Stomach smooth muscle (tissue), 2 donors: ENCODE data around the gene ERBB4.

ENCODE experiments used
- H3K27ac ChIP-seq: one replicate; pipeline ENCODE4 v1.7.0; 2013; ENCODE audit warnings: mild to moderate bottlenecking, low read length, inconsistent platforms
- H3K27me3 ChIP-seq, 2 donors: one replicate each; pipeline ENCODE4 v1.7.0; 2013; ENCODE audit warnings: low read length in 2 of 2; ENCODE audit not compliant: insufficient read depth in 2 of 2, control insufficient read depth in 1 of 2
- H3K36me3 ChIP-seq, 2 donors: one replicate each; pipeline ENCODE4 v1.7.0; 2013; ENCODE audit warnings: low read length in 2 of 2; ENCODE audit not compliant: control insufficient read depth in 2 of 2, insufficient read depth in 2 of 2
- H3K4me1 ChIP-seq: one replicate; pipeline ENCODE4 v1.7.0; 2013; ENCODE audit warnings: low read length; ENCODE audit not compliant: control insufficient read depth, insufficient read depth
- H3K4me3 ChIP-seq, 2 donors: one replicate each; pipeline ENCODE4 v1.7.0; 2013; ENCODE audit warnings: low read length in 2 of 2
- H3K9ac ChIP-seq, 2 donors: one replicate each; pipeline ENCODE4 v1.7.0; 2013; ENCODE audit warnings: low read length in 2 of 2, mild to moderate bottlenecking in 1 of 2
- H3K9me3 ChIP-seq, 2 donors: one replicate each; pipeline ENCODE4 v1.7.0; 2013; ENCODE audit warnings: low read length in 2 of 2; ENCODE audit not compliant: control insufficient read depth in 2 of 2
- donor health status: healthy.
- donor health status: Pancreatic carcinoma.

Gene ERBB4

DNA sequence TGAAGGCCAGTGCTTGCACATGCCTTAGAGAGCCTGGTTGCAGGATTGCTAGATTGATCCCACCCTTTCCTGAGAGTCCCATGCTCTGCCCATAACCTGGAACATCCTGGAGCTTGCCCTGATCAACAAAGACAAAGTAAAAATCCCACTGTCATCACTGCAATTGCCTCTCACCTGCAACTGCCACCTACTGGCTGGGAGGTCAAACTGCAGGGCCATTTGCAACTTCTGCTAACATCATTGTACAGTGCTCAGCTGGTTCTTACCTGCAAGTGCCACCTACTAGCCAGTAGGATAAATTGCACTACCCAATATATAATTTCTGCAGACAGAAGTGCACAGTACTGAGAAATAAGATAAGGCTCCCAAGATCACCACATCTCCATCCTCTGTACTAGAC, 1034.7 kb downstream of the ERBB4 start:
- Histone ChIP-seq H3K4me1 (no peaks in the 10 kb centered on the region), H3K9ac (no peak overlapping the region), H3K27me3 (no peaks in the 10 kb centered on the region), H3K27ac (no peak overlapping the region), H3K36me3 (no peaks in the 10 kb centered on the region), H3K4me3 (no peak overlapping the region), H3K9me3 (no peaks in the 10 kb centered on the region)

GRCh38 chr2:211503198-211503597, 1035.4 kb downstream of the ERBB4 start:
- Histone ChIP-seq H3K9ac (no peak overlapping the region), H3K9me3 (no peaks in the 10 kb centered on the region), H3K27me3 (no peaks in the 10 kb centered on the region), H3K36me3 (no peaks in the 10 kb centered on the region), H3K4me3 (no peak overlapping the region), H3K4me1 (no peaks in the 10 kb centered on the region), H3K27ac (no peak overlapping the region)

GRCh38 chr2:211498551-211499205, 1039.9 kb downstream of the ERBB4 start:
- Histone ChIP-seq H3K4me3 (no peak overlapping the region), H3K27me3 (no peaks in the 10 kb centered on the region), H3K27ac (no peak overlapping the region), H3K36me3 (no peaks in the 10 kb centered on the region), H3K9ac (no peak overlapping the region), H3K4me1 (no peaks in the 10 kb centered on the region), H3K9me3 (no peaks in the 10 kb centered on the region)

DNA sequence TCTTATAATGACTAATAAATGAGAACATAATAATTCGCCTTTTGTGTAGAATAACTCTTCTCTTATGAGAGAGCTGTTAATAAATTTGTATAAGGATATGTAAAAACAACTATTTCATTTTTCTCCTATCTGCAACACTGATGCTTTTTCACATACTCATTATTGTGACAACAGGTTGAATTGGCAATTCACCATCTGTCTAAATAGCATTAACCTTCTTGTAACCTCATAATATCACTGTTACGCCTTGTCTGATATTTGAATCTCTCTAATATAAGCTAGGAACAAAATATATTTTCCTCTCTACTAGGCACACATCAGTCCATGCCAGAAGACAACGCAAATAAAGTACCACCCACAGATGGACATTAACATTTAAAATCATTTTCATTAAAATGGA, 1043.3 kb downstream of the ERBB4 start:
- no peaks in the 10 kb centered on the region for H3K27me3 ChIP-seq
- H3K4me3 ChIP-seq: no peak overlapping the region
- H3K9ac ChIP-seq: no peak overlapping the region
- no peak overlapping the region for H3K27ac ChIP-seq
- H3K36me3 ChIP-seq: no peaks in the 10 kb centered on the region
- no peaks in the 10 kb centered on the region for H3K9me3 ChIP-seq
- H3K4me1 ChIP-seq: no peaks in the 10 kb centered on the region

DNA sequence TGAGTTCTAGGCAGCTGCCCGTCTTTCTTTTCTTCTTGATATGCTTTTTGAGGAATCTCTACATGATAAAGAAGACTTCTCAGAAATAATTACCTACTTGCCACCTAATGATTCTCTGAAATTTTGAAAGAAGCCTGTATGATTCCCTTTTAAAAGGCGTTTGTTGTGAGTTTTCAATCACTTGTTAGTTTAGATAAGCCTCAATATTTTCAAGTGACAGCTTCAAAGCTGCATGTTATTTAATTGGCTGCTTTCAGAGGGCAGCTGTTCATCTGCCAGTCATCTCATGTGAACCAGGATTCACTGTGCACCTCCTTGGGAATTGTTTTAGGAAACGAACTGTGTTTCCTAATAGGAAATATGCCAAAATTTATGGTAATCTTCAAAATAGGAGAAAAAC, 1044.1 kb downstream of the ERBB4 start:
- Histone ChIP-seq H3K27ac (no peak overlapping the region), H3K4me3 (no peak overlapping the region), H3K36me3 (no peaks in the 10 kb centered on the region), H3K9ac (no peak overlapping the region), H3K27me3 (no peaks in the 10 kb centered on the region), H3K4me1 (no peaks in the 10 kb centered on the region), H3K9me3 (no peaks in the 10 kb centered on the region)

GRCh38 chr2:211494085-211494484, 1044.5 kb downstream of the ERBB4 start:
- H3K4me1 ChIP-seq: no peaks in the 10 kb centered on the region
- no peaks in the 10 kb centered on the region for H3K9me3 ChIP-seq
- H3K27ac ChIP-seq: no peak overlapping the region
- H3K27me3 ChIP-seq: no peaks in the 10 kb centered on the region
- no peak overlapping the region for H3K9ac ChIP-seq
- H3K4me3 ChIP-seq: no peak overlapping the region
- H3K36me3 ChIP-seq: no peaks in the 10 kb centered on the region

DNA sequence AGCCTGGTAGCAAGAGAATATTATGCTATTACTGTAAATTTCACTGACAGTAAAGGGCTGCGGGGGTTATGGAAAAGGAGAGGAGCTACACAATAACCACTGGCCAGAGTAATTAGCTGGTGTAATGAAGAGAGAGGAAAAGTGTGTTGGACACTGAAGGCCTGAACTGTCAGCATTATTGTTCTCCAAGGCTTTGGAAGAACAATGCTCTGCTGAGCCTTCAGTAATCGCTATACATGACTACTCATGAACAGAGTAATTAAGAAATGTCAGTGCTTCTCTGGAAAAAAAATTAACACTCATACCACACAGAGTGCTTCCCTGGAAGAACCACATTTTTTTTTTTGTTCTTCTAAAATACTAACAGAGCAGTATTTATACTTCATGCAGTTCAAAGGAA, 1050.9 kb downstream of the ERBB4 start:
- no peak overlapping the region for H3K9ac ChIP-seq
- H3K27ac ChIP-seq: no peak overlapping the region
- H3K4me1 ChIP-seq: no peaks in the 10 kb centered on the region
- no peaks in the 10 kb centered on the region for H3K9me3 ChIP-seq
- H3K27me3 ChIP-seq: no peaks in the 10 kb centered on the region
- H3K36me3 ChIP-seq: no peaks in the 10 kb centered on the region
- no peak overlapping the region for H3K4me3 ChIP-seq

GRCh38 chr2:211479536-211480150, 1059.0 kb downstream of the ERBB4 start:
- no peaks in the 10 kb centered on the region for H3K27me3 ChIP-seq
- H3K4me1 ChIP-seq: no peaks in the 10 kb centered on the region
- no peaks in the 10 kb centered on the region for H3K9me3 ChIP-seq
- H3K36me3 ChIP-seq: no peaks in the 10 kb centered on the region
- no peak overlapping the region for H3K9ac ChIP-seq
- H3K27ac ChIP-seq: no peak overlapping the region
- no peak overlapping the region for H3K4me3 ChIP-seq

DNA sequence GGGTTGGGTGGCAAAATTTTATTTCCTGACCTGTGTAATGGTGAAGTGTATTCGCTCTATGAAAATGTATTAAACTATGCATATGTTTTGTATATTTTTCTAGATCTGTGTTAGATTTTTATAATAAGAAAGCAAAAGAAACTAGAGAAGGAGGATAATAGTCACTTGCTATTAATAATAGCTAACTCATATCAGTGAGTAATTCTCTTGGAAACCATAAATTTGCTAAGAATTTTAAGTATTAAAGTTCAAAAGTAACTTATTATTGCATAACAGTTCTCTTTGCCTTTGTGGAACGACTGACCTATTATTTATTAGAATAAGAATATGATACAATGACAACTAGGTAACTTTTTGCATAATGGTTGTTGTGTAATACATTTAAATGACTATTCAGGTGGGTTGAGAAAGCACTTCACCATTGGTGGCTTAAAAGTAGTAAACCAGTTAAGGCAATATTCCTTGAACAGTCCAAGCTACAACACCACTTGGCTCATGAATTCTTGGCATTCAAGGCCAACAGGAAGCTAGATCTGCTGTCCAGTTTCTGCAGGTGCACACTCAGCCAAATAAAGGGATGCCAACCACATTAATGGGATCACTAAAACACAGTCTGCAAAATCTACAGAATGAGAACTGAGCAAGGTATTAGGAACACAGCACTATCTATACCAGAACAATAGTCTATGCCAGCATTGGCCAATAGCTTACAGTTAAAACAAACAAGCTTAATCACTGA, 1060.9 kb downstream of the ERBB4 start:
- no peaks in the 10 kb centered on the region for H3K36me3 ChIP-seq
- no peak overlapping the region for H3K4me3 ChIP-seq
- no peaks in the 10 kb centered on the region for H3K4me1 ChIP-seq
- no peaks in the 10 kb centered on the region for H3K27me3 ChIP-seq
- no peak overlapping the region for H3K9ac ChIP-seq
- no peaks in the 10 kb centered on the region for H3K9me3 ChIP-seq
- no peak overlapping the region for H3K27ac ChIP-seq

- no peaks in the 10 kb centered on the region for H3K36me3 ChIP-seq
- no peak overlapping the region for H3K27ac ChIP-seq
- H3K4me1 ChIP-seq: no peaks in the 10 kb centered on the region
- no peak overlapping the region for H3K4me3 ChIP-seq
- H3K9me3 ChIP-seq: no peaks in the 10 kb centered on the region
- no peaks in the 10 kb centered on the region for H3K27me3 ChIP-seq
- H3K9ac ChIP-seq: no peak overlapping the region
Observed at GRCh38 chr2:211473116-211473515, 1065.5 kb downstream of the ERBB4 start.

- Histone ChIP-seq H3K27me3 (no peaks in the 10 kb centered on the region), H3K27ac (no peak overlapping the region), H3K4me3 (no peak overlapping the region), H3K9ac (no peak overlapping the region), H3K9me3 (no peaks in the 10 kb centered on the region), H3K4me1 (no peaks in the 10 kb centered on the region), H3K36me3 (no peaks in the 10 kb centered on the region)
Observed at GRCh38 chr2:211469664-211470059, 1068.9 kb downstream of the ERBB4 start.
